AG10803 (cell line): ENCODE data around the gene GHR.

Experiments
- DNase-seq: peaks from one replicate; pipeline ENCODE4 v3.0.0; 2010; ENCODE audit warnings: low read depth
- H3K4me3 ChIP-seq: 2 replicates; pipeline ENCODE4 v1.5.1; 2011; ENCODE audit warnings: mild to moderate bottlenecking, low read length, control low read depth
- TF ChIP-seq, protein P1 (sequence below): conservative IDR thresholded peaks from 2 replicates; pipeline ENCODE4 v1.5.1; 2011; ENCODE audit warnings: mild to moderate bottlenecking, low read length, control low read depth, inconsistent platforms

The GHR gene

DNA sequence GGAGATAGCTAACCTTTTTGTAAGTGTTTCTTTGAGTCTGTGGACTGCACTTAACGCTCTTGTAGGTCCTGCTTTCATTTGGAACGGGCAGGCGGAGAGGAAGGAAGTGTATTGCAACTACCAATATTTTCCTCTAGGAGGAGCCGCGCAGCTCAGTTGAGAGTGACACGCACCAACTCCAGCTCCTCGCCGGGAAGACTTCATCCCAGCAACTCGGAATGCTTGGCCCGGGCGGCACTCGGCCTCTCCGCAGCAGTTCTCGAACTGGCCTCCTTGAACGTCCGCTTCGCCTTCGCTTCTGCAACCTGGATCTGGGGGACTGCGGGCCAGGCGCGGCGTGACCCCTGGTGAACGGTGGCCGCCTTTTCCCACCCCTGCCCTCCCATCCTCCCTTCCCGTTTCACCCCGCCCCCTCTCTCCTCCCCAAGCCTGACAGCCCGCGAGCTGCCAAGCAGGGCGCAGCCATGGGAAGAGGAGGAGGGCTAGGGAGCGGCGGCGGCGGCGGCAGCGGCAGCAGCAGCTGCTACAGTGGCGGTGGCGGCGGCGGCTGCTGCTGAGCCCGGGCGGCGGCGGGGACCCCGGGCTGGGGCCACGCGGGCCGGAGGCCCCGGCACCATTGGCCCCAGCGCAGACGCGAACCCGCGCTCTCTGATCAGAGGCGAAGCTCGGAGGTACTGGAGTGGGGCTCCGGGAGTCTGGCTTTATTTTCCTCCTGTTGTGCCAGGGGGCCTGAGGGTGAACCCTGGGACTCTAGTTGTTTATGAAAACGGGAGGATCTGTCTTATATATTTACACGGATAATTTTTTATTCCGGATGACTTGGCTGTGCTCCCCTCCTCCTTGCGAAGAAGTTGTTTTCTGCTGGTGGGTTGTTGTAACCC lies at the start of gene GHR:
GHR (plus strand) TSS at position 155 of the 881 bp plus-strand sequence. CDS start 142,436 bp downstream, outside the sequence.
- TF ChIP-seq, protein P1, sequence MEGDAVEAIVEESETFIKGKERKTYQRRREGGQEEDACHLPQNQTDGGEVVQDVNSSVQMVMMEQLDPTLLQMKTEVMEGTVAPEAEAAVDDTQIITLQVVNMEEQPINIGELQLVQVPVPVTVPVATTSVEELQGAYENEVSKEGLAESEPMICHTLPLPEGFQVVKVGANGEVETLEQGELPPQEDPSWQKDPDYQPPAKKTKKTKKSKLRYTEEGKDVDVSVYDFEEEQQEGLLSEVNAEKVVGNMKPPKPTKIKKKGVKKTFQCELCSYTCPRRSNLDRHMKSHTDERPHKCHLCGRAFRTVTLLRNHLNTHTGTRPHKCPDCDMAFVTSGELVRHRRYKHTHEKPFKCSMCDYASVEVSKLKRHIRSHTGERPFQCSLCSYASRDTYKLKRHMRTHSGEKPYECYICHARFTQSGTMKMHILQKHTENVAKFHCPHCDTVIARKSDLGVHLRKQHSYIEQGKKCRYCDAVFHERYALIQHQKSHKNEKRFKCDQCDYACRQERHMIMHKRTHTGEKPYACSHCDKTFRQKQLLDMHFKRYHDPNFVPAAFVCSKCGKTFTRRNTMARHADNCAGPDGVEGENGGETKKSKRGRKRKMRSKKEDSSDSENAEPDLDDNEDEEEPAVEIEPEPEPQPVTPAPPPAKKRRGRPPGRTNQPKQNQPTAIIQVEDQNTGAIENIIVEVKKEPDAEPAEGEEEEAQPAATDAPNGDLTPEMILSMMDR, result peak; percentile 84
- DNase-seq, result peak; percentile 89
- H3K4me3 ChIP-seq, result peak within 1 kb of the TSS; percentile 70

GRCh38 chr5:42374679-42375273 lies 48.5 kb upstream of the GHR start:
- TF ChIP-seq, protein P1, result no peak
- no peak overlapping the region for H3K4me3 ChIP-seq
- DNase-seq, result no peak

DNA sequence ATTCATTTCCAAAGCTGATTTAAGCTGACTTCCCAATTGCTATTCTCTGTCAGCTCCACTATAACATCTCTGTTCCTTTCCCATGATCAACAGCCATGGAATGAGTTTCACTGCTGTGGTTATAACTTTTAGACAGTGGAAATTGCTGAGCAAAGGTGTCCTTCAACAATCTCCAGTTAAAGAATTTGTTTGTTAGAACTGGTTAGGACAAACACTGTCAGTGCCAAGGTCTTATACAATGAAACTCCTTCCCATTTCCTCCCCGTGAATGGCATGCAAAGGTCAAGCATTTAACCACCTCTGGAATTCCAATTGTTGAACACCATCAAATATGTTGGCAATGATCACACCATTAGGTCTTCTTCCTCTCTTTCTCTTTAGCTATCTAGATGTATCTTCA lies 45.7 kb upstream of the GHR start:
- peak; percentile 10 for DNase-seq
- TF ChIP-seq, protein P1, result no peak
- H3K4me3 ChIP-seq, result no peak overlapping the region

DNA sequence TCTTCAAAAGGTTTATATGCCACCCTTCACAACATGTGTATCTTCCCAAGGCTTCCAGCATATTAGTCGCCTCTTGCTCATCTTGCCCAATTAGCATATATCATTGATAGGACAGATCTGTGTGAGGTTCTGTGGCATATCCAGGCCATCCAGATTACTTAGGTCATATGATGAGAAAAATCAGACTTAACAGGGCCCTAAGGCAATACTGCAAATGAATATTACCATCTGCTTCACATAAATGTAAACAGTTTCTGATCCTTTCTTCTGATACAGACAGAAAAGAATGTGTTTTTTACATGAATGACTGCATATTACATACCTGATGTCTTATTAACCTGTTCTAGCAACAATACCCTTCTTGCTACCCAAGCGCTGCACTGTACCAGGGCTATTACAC lies 41.3 kb upstream of the GHR start:
- no peak overlapping the region for H3K4me3 ChIP-seq
- no peak for DNase-seq
- TF ChIP-seq, protein P1, result no peak

DNA sequence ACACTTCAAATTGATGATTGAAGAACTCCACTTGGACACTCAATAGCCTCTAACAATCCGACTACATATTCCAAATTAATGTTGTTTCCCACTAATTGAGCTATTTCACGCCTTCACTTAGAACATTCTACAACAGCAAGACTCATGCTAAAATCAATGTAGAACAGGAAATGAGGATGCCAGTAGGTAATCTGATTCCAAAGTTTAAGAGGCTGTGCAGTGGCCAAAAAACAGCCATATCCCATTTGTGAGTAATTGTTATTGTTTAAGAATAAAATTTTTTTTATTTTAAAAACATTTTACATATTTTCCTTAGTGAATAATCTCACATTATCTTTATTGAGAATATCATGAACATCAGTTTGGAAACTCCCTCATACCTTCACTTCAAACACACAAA lies 35.7 kb upstream of the GHR start:
- H3K4me3 ChIP-seq, result no peak overlapping the region
- TF ChIP-seq, protein P1, result no peak

DNA sequence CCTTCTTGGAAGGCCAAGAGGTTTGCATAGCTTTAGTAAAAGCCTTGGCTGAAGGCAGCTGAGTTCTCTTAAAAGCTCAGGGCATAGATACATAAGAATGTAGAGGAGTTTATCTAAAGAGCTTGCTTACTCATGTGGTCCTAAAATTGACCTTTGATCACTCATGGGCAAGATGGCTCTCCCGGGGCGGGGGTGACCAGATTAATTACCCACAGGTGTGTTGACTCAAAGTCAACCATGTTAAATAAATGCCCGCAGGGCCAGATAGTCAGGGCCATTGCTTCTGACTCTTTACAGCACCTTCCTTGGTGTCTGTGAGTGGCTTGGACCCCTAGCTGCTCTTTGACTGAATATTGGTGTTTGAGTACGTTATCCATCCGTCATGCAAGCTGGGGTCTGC lies 33.1 kb upstream of the GHR start:
- no peak for DNase-seq

More for the DNA sequence above, 35.7 kb upstream of the GHR start:
- DNase-seq, result no peak

More for the DNA sequence above, 33.1 kb upstream of the GHR start:
- TF ChIP-seq, protein P1, result no peak
- H3K4me3 ChIP-seq, result no peak overlapping the region
